ENCODE results near the gene INTS7.

GRCh38 chr1:211965108-211965805 is 70.1 kb downstream of the INTS7 start:
- TF ChIP-seq POLR2AphosphoS5 (IDR thresholded peaks at IDR 0.05; ENCODE audit: low read depth, low read length), result no peak
- no peak for TF ChIP-seq CTCF (IDR thresholded peaks at IDR 0.05 in 2 of 3, conservative IDR thresholded peaks at IDR 0.05 in 1 of 3; ENCODE audit: borderline replicate concordance in 1 of 3, insufficient read depth in 1 of 3, low read depth in 2 of 3, low read length in 2 of 3)
- no peak for TF ChIP-seq EZH2phosphoT487 (IDR thresholded peaks at IDR 0.05; ENCODE audit: borderline replicate concordance)
- TF ChIP-seq MAX (IDR thresholded peaks at IDR 0.05), result no peak
